ENCODE measurements around the gene PSRC1.

GRCh38 chr1:109240158-109241152, 42.5 kb downstream of the PSRC1 start:
- TF ChIP-seq EZH2phosphoT487 (IDR thresholded peaks at IDR 0.05; ENCODE audit: low read depth, severe bottlenecking, unreplicated experiment) (no peak), CTCF (IDR thresholded peaks at IDR 0.05; ENCODE audit: poor library complexity) (no peak)
